Measurements from ENCODE around the gene TNFRSF12A. TPM values are rescaled to one million over a fixed set of nuclear protein-coding genes. Genes with fewer than 3 reads are reported as not detected.
A peak's percentile ranks its signal among the peaks of the same experiment; 100 is the strongest.

Gene TNFRSF12A
- total and polyA plus RNA-seq, 2 of the 8 experiments (the other 6 are each of a cell fraction or from before 2014, with no cell fraction given): 81.0 to 82.5 TPM

GRCh38 chr16:2986623-2987188, 33.5 kb upstream of the TNFRSF12A start:
- WGBS, 2 experiments (ENCODE audit: extremely low coverage in 1 of 2, insufficient coverage in 1 of 2, insufficient read length in 1 of 2, insufficient replicate concordance in 2 of 2, low coverage in 1 of 2, low lambda C conversion rate in 2 of 2, missing lambda C conversion rate in 1 of 2): 94% methylated on average over 17 of the region's 17 CpGs; no CpG with 5 or more reads in 1 of the 2 experiments
- no peak overlapping the region for H2BK120ac ChIP-seq (replicated peaks; ENCODE audit: low read depth, low read length)
- H2BK20ac ChIP-seq (ENCODE audit: low read length): peak overlapping the region; percentile 48; the same call in 1 of the 2 replicates
- no peak overlapping the region for H2AFZ ChIP-seq (ENCODE audit: low read length)
- peak overlapping the region; percentile 3; the same call in 1 of the 2 replicates for H4K8ac ChIP-seq (ENCODE audit: extremely low read depth, insufficient read depth, low read length)
- no peaks in the 10 kb centered on the region for H3K9me3 ChIP-seq (ENCODE audit: insufficient read depth in 2 of 2, low read depth in 1 of 2, low read length in 1 of 2)
- FAIRE-seq: no peak
- no peaks in the 10 kb centered on the region for H3K79me2 ChIP-seq (ENCODE audit: control insufficient read depth in 1 of 2, insufficient read depth in 2 of 2, low read length in 2 of 2)
- no peak overlapping the region for H4K5ac ChIP-seq (ENCODE audit: insufficient read length, low read depth, low read length)
- H2AK5ac ChIP-seq (ENCODE audit: low read depth, low read length): peak overlapping the region; percentile 66; the same call in 1 of the 2 replicates
- H2BK15ac ChIP-seq (ENCODE audit: low read length): no peak overlapping the region
- no peaks in the 10 kb centered on the region; a peak in 1 of 7 replicates for H3K27me3 ChIP-seq (replicated peaks in 1 of 4; ENCODE audit: control insufficient read depth in 3 of 4, extremely low read depth in 1 of 4, insufficient read depth in 3 of 4, low read length in 3 of 4)
- no peak overlapping the region for H2BK5ac ChIP-seq (ENCODE audit: low read depth, low read length)
- no peak overlapping the region for H3K23ac ChIP-seq (ENCODE audit: insufficient read length)
- peak overlapping the region; percentile 74 for H3K4ac ChIP-seq (replicated peaks; ENCODE audit: insufficient read length, low read depth, low read length)
- no peaks in the 10 kb centered on the region for H4K20me1 ChIP-seq (replicated peaks in 1 of 2; ENCODE audit: control insufficient read depth in 1 of 2, insufficient read depth in 2 of 2, low read length in 2 of 2)
- no peak overlapping the region for H3K14ac ChIP-seq (ENCODE audit: insufficient read length)
- no peaks in the 10 kb centered on the region for H3K79me1 ChIP-seq (ENCODE audit: low read depth, low read length)
- no peak overlapping the region for H3K9ac ChIP-seq (replicated peaks in 1 of 4; ENCODE audit: extremely low read depth in 1 of 4, low read depth in 3 of 4, low read length in 3 of 4)
- H3K23me2 ChIP-seq (ENCODE audit: low read depth, low read length): peaks cover 2% of the 10 kb centered on the region; the same call in 1 of the 2 replicates
- ChIA-PET POLR2A (ENCODE audit: partially characterized antibody) (interaction anchor here (0.5 to 15.2 kb wide), 6 partner anchors 9 to 37 kb away, joined by 3 to 200 read pairs (median 8); partner anchors contain the start of genes CLDN6, HCFC1R1, THOC6 and TNFRSF12A), CTCF (ENCODE audit: partially characterized antibody) (interaction anchor here (1.0 to 2.7 kb wide), 6 partner anchors 17 to 44 kb away, joined by 3 to 11 read pairs (median 4); partner anchors contain the start of genes CLDN9 and PAQR4)
- H3K4me1 ChIP-seq (replicated peaks in 1 of 4; ENCODE audit: control insufficient read depth in 3 of 4, insufficient read depth in 4 of 4, low read length in 3 of 4): peaks cover 3 to 32% (median 26%) of the 10 kb centered on the region in 4 experiments
- H4K91ac ChIP-seq (replicated peaks; ENCODE audit: insufficient read length, low read length): no peak overlapping the region
- H3K18ac ChIP-seq (ENCODE audit: extremely low read depth, low read length): no peak overlapping the region
- no peaks in the 10 kb centered on the region for H3K36me3 ChIP-seq (ENCODE audit: control insufficient read depth in 2 of 4, insufficient read depth in 4 of 4, low read length in 3 of 4)
- no peak overlapping the region for H3K4me3 ChIP-seq (ENCODE audit: extremely low read depth in 1 of 4, insufficient read depth in 2 of 4, low read depth in 3 of 4, low read length in 4 of 4)
- DNase-seq (ENCODE audit: low read depth in 1 of 2, low spot score in 2 of 2): no peak
- H3K56ac ChIP-seq (replicated peaks; ENCODE audit: insufficient read length, low read depth, low read length): no peak overlapping the region
- peak overlapping the region; percentile 60; the same call in 1 of the 2 replicates for H2BK12ac ChIP-seq (ENCODE audit: low read depth, low read length)
- no peak overlapping the region for H3K27ac ChIP-seq (ENCODE audit: low read depth, low read length)
- H3K4me2 ChIP-seq (ENCODE audit: insufficient read depth in 1 of 2, low read depth in 2 of 2, low read length in 2 of 2): no peak overlapping the region
- TF ChIP-seq TAF7 (optimal IDR thresholded peaks at IDR 0.05; ENCODE audit: borderline replicate concordance, low read depth, low read length) (no peak), EZH2 (IDR thresholded peaks at IDR 0.05; ENCODE audit: low read depth, low read length, severe bottlenecking) (no peak), NRF1 (IDR thresholded peaks at IDR 0.05; ENCODE audit: low read depth, low read length) (no peak), BACH1 (IDR thresholded peaks at IDR 0.05; ENCODE audit: low read length) (no peak), JUND (IDR thresholded peaks at IDR 0.05; ENCODE audit: low read length) (no peak), EP300 (IDR thresholded peaks at IDR 0.05; ENCODE audit: borderline replicate concordance in 1 of 2, low read depth in 2 of 2, low read length in 2 of 2) (no peak), SIX5 (IDR thresholded peaks at IDR 0.05; ENCODE audit: low read depth, low read length) (no peak), CBX5 (IDR thresholded peaks at IDR 0.05; ENCODE audit: low read depth, low read length) (no peak), SAP30 (IDR thresholded peaks at IDR 0.05; ENCODE audit: insufficient read depth, insufficient replicate concordance, low read length) (no peak), MAFK (IDR thresholded peaks at IDR 0.05; ENCODE audit: low read depth, low read length) (no peak), RBBP5 (IDR thresholded peaks at IDR 0.05; ENCODE audit: borderline replicate concordance, low read depth, low read length) (no peak), RFX5 (IDR thresholded peaks at IDR 0.05; ENCODE audit: borderline replicate concordance, low read depth, low read length) (no peak), BRCA1 (IDR thresholded peaks at IDR 0.05; ENCODE audit: low read depth, low read length) (no peak)
